Activated naive CD8-positive, alpha-beta T cell treated with anti-CD3 and anti-CD28 coated beads, Interleukin-2, amount 50 U/mL, for 16 hours (primary cell): Measurements from ENCODE around the gene CAP2.

Experiments
- DNase-seq: peaks from one replicate; pipeline ENCODE4 v3.0.0-alpha.2; 2020; ENCODE audit warnings: low read depth, low spot score

CAP2 gene

GRCh38 chr6:17474289-17474688 lies 80.9 kb downstream of the CAP2 start:
- DNase-seq, result no peak

- DNase-seq, result no peak
Measured at GRCh38 chr6:17475606-17476244, 82.3 kb downstream of the CAP2 start.

GRCh38 chr6:17476511-17476910 lies 83.1 kb downstream of the CAP2 start:
- DNase-seq, result no peak

GRCh38 chr6:17477356-17477755 lies 84.0 kb downstream of the CAP2 start:
- no peak for DNase-seq

GRCh38 chr6:17478223-17478907 lies 85.0 kb downstream of the CAP2 start:
- no peak for DNase-seq

- no peak for DNase-seq
Measured at GRCh38 chr6:17478946-17479345, 85.6 kb downstream of the CAP2 start.

- DNase-seq, result no peak
Measured at GRCh38 chr6:17480476-17480875, 87.1 kb downstream of the CAP2 start.

GRCh38 chr6:17482711-17483110 lies 89.3 kb downstream of the CAP2 start:
- DNase-seq, result no peak

- no peak for DNase-seq
Measured at GRCh38 chr6:17483391-17484016, 90.1 kb downstream of the CAP2 start.

- DNase-seq, result no peak
Measured at GRCh38 chr6:17484201-17484849, 90.9 kb downstream of the CAP2 start.

- no peak for DNase-seq
Measured at GRCh38 chr6:17485181-17485580, 91.8 kb downstream of the CAP2 start.

GRCh38 chr6:17485946-17486345 lies 92.6 kb downstream of the CAP2 start:
- no peak for DNase-seq

GRCh38 chr6:17486680-17487079 lies 93.3 kb downstream of the CAP2 start:
- no peak for DNase-seq

- no peak for DNase-seq
Measured at GRCh38 chr6:17490724-17491123, 97.3 kb downstream of the CAP2 start.

GRCh38 chr6:17491416-17492142 lies 98.2 kb downstream of the CAP2 start:
- DNase-seq, result no peak

GRCh38 chr6:17492350-17492749 lies 99.0 kb downstream of the CAP2 start:
- DNase-seq, result no peak

GRCh38 chr6:17493286-17493685 lies 99.9 kb downstream of the CAP2 start:
- DNase-seq, result no peak

GRCh38 chr6:17494177-17494576 lies 100.8 kb downstream of the CAP2 start:
- DNase-seq, result no peak

GRCh38 chr6:17494919-17495318 lies 101.5 kb downstream of the CAP2 start:
- DNase-seq, result no peak

- no peak for DNase-seq
Measured at GRCh38 chr6:17497535-17498095, 104.2 kb downstream of the CAP2 start.

- no peak for DNase-seq
Measured at GRCh38 chr6:17501442-17501841, 108.0 kb downstream of the CAP2 start.
